K562 (cell line): Measurements from ENCODE around the gene GABARAP. TPM values are rescaled to one million over a fixed set of nuclear protein-coding genes. Genes with fewer than 3 reads are reported as not detected.
A peak's percentile ranks its signal among the peaks of the same experiment; 100 is the strongest.

ENCODE experiments used
- CREB3 ChIP-seq: fragments of 450-650 bp; conservative IDR thresholded peaks from 2 replicates; pipeline ENCODE4 v1.6.1; 2016; ENCODE audit warnings: missing genetic modification characterization, low read depth, mild to moderate bottlenecking, missing compliant biosample characterization, moderate library complexity
- GATA2 ChIP-seq: sonication (generic); formaldehyde crosslinking; IDR thresholded peaks from 2 replicates; pipeline ENCODE4 v1.4.0; 2020; ENCODE audit warnings: mild to moderate bottlenecking, missing genetic modification reagents
- GMEB1 ChIP-seq: fragments of 250-450 bp; sonication (Bioruptor Pico); IDR thresholded peaks from 2 replicates; pipeline ENCODE4 v1.4.0; 2020; ENCODE audit warnings: mild to moderate bottlenecking
- GTF2F1 ChIP-seq: IDR thresholded peaks from 2 replicates; pipeline ENCODE4 v1.6.1; 2011; ENCODE audit warnings: low read depth, low read length, improper control_type of control experiment
- HOXB6 ChIP-seq: fragments of 250-450 bp; sonication (Bioruptor Pico); IDR thresholded peaks from 2 replicates; pipeline ENCODE4 v1.5.1; 2022; ENCODE audit warnings: mild to moderate bottlenecking, borderline replicate concordance
- MXI1 ChIP-seq: IDR thresholded peaks from 2 replicates; pipeline ENCODE4 v1.6.1; 2011; ENCODE audit warnings: low read depth, mild to moderate bottlenecking, improper control_type of control experiment, low read length
- NR2C1 ChIP-seq, 2 experiments: fragments of 450-650 bp; IDR thresholded peaks; 2 replicates each; pipeline ENCODE4 v1.6.1; 2017; ENCODE audit warnings: mild to moderate bottlenecking in 2 of 2, antibody characterized with exemption in 1 of 2, inconsistent platforms in 1 of 2, missing compliant biosample characterization in 1 of 2, missing genetic modification characterization in 1 of 2
- PTTG1 ChIP-seq: fragments of 450-650 bp; IDR thresholded peaks from 2 replicates; pipeline ENCODE4 v1.6.1; 2016; ENCODE audit warnings: low read depth, mild to moderate bottlenecking, missing genetic modification characterization, missing compliant biosample characterization
- RREB1 ChIP-seq: fragments of 250-450 bp; sonication (Bioruptor Pico); IDR thresholded peaks from 2 replicates; pipeline ENCODE4 v1.4.0; 2020
- TAF1 ChIP-seq: IDR thresholded peaks from 2 replicates; pipeline ENCODE4 v1.6.1; 2011; ENCODE audit warnings: mild to moderate bottlenecking, low read length, moderate library complexity; ENCODE audit not compliant: insufficient read depth, control insufficient read depth, severe bottlenecking; ENCODE audit errors: extremely low read depth
- UBTF ChIP-seq, 2 experiments: IDR thresholded peaks; 2 replicates each; pipeline ENCODE4 v1.6.1; 2012; ENCODE audit warnings: improper control_type of control experiment in 2 of 2, low read depth in 2 of 2, low read length in 2 of 2, borderline replicate concordance in 1 of 2
- polyA plus RNA-seq, 8 experiments: library from polyadenylated mRNA; depleted of rRNA in 4 of 8; stranded (reverse) in 5 of 8; unstranded in 3 of 8; fragments of >200 nt; fragmentation: Nextera tagmentation in 2 of 8; fragmentation: Illumina TruSeq in 1 of 8; extraction: Ambion mirVana in 2 of 8; extraction: Trizol in 1 of 8; gene quantifications; 2 replicates each; pipeline versions ENCODE4 v1.2.1 to v1.2.3, GENCODE V29; 2011 to 2014; ENCODE audit warnings: inconsistent platforms in 1 of 8, missing spikeins in 1 of 8
- total RNA-seq, 7 experiments: library from RNA; depleted of rRNA in 6 of 7; stranded (reverse); fragments of >200 nt in 6 of 7; fragmentation: Illumina TruSeq in 2 of 7; extraction: Trizol in 2 of 7; gene quantifications; 2 replicates each; pipeline versions ENCODE4 v1.2.1 to v1.2.3, GENCODE V29; 2011 to 2021; ENCODE audit warnings: low replicate concordance in 1 of 7

The GABARAP gene
- total and polyA plus RNA-seq, 9 of the 15 experiments (the other 6 are each of a cell fraction or from before 2014, with no cell fraction given), result 47.5 to 373 (median 152) TPM

- TF ChIP-seq RREB1 (CRISPR knock-in tag), result no peak
- TF ChIP-seq NR2C1 (IDR thresholded peaks at IDR 0.05), result no peak
- no peak for TF ChIP-seq NR2C1 (tag; IDR thresholded peaks at IDR 0.05)
- no peak for TF ChIP-seq PTTG1 (tag)
- TF ChIP-seq HOXB6 (CRISPR knock-in tag), result no peak
- 0 out of 2 replicates have a peak, but pooled peaks have one; percentile 15 for TF ChIP-seq MXI1
- TF ChIP-seq GATA2 (CRISPR knock-in tag), result no peak
- TF ChIP-seq CREB3 (tag), result no peak
- TF ChIP-seq GMEB1 (CRISPR knock-in tag), result no peak
- TF ChIP-seq GTF2F1, result no peak
- peak; percentile 50 for TF ChIP-seq TAF1
- TF ChIP-seq UBTF (IDR thresholded peaks at IDR 0.05; ENCODE audit: borderline replicate concordance in 1 of 2, low read depth in 2 of 2, low read length in 2 of 2), result peak in 1 of 2 experiments; percentile 55; a peak in 1 of 4 replicates
Observed at GRCh38 chr17:7237761-7238419, 4.4 kb downstream of the GABARAP start (continued).
